AG04449 (cell line): ENCODE measurements around the gene ANO2.

Experiments used
- CTCF ChIA-PET: fragments of 350-600 bp; formaldehyde crosslinking; extraction: SDS; loops from one replicate; lab custom pipeline; 2021; ENCODE audit warnings: antibody characterized with exemption; lab: Yijun Ruan, JAX
- POLR2A ChIA-PET: fragments of 400-600, 350-600 bp; formaldehyde crosslinking; extraction: SDS; loops from one replicate; lab custom pipeline; 2020; ENCODE audit warnings: antibody characterized with exemption, inconsistent platforms; lab: Yijun Ruan, JAX
- DNase-seq: peaks from one replicate; pipeline ENCODE4 v3.0.0-alpha.2; 2010; ENCODE audit warnings: low read depth, low spot score
- H3K4me3 ChIP-seq: 2 replicates; pipeline ENCODE4 v1.5.1; 2011; ENCODE audit warnings: low read depth, mild to moderate bottlenecking, control low read depth, low read length
- CTCF ChIP-seq: IDR thresholded peaks from one replicate; pipeline ENCODE4 v1.5.1; 2011; ENCODE audit warnings: mild to moderate bottlenecking, moderate library complexity, low read length, control low read depth, inconsistent platforms; ENCODE audit not compliant: insufficient read depth; ENCODE audit errors: missing control alignments

ANO2 gene

GRCh38 chr12:5807090-5807414 is 138.0 kb downstream of the ANO2 start:
- no peak overlapping the region for H3K4me3 ChIP-seq
- POLR2A ChIA-PET = no interaction called here
- DNase-seq = no peak
- TF ChIP-seq CTCF = no peak
- CTCF ChIA-PET = interaction anchor here (1.0 to 1.6 kb wide), 2 partner anchors 12 to 158 kb away, joined by 3 to 4 read pairs; no protein-coding TSS in a partner anchor

GRCh38 chr12:5806371-5807089 is 138.5 kb downstream of the ANO2 start:
- ChIA-PET CTCF (interaction anchor here (1.0 to 1.6 kb wide), 2 partner anchors 11 to 158 kb away, joined by 3 to 4 read pairs; no protein-coding TSS in a partner anchor), POLR2A (no interaction called here)
- no peak for TF ChIP-seq CTCF
- H3K4me3 ChIP-seq = no peak overlapping the region
- no peak for DNase-seq

- DNase-seq = no peak
- no peak overlapping the region for H3K4me3 ChIP-seq
- TF ChIP-seq CTCF = no peak
- POLR2A ChIA-PET = no interaction called here
- CTCF ChIA-PET = interaction anchor here (0.8 to 1.2 kb wide), 3 partner anchors 9 to 375 kb away, joined by 3 to 4 read pairs (median 3); no protein-coding TSS in a partner anchor
Observed at GRCh38 chr12:5803532-5803931, 141.5 kb downstream of the ANO2 start.

GRCh38 chr12:5798242-5799015 is 146.6 kb downstream of the ANO2 start:
- H3K4me3 ChIP-seq = no peak overlapping the region
- POLR2A ChIA-PET = no interaction called here
- CTCF ChIA-PET = interaction anchor here (1.2 to 8.5 kb wide), 8 partner anchors 8 to 943 kb away, joined by 3 to 110 read pairs (median 4); partner anchors contain the start of gene NTF3
- no peak for TF ChIP-seq CTCF
- no peak for DNase-seq

- H3K4me3 ChIP-seq = no peak overlapping the region
- TF ChIP-seq CTCF = no peak
- no peak for DNase-seq
- ChIA-PET POLR2A (no interaction called here), CTCF (interaction anchor here (1.2 to 8.5 kb wide), 9 partner anchors 9 to 940 kb away, joined by 3 to 110 read pairs (median 4); partner anchors contain the start of gene NTF3)
Observed at GRCh38 chr12:5797661-5798060, 147.4 kb downstream of the ANO2 start.

GRCh38 chr12:5796959-5797225 is 148.2 kb downstream of the ANO2 start:
- H3K4me3 ChIP-seq = no peak overlapping the region
- CTCF ChIA-PET = interaction anchor here (0.6 to 8.5 kb wide), 13 partner anchors 9 to 939 kb away, joined by 3 to 110 read pairs (median 4); partner anchors contain the start of gene NTF3
- no peak for DNase-seq
- TF ChIP-seq CTCF = no peak
- POLR2A ChIA-PET = no interaction called here
